HL-60 (cell line): ENCODE results near the gene CREBL2.

Experiments
- CTCF ChIP-seq: IDR thresholded peaks from one replicate; pipeline ENCODE4 v1.5.1; 2011; ENCODE audit warnings: low read length, control low read depth, inconsistent platforms; ENCODE audit not compliant: insufficient read depth
- GABPA ChIP-seq: IDR thresholded peaks from 2 replicates; pipeline ENCODE4 v1.6.1; 2012; ENCODE audit warnings: low read depth
- POLR2AphosphoS5 ChIP-seq: IDR thresholded peaks from 2 replicates; pipeline ENCODE4 v1.6.1; 2012; ENCODE audit warnings: low read depth
- SPI1 ChIP-seq: IDR thresholded peaks from 2 replicates; pipeline ENCODE4 v1.6.1; 2012; ENCODE audit warnings: low read depth, mild to moderate bottlenecking, borderline replicate concordance
- TF ChIP-seq, protein P1 (sequence below): IDR thresholded peaks from 2 replicates; pipeline ENCODE4 v1.6.1; 2012; ENCODE audit warnings: low read depth; ENCODE audit not compliant: insufficient replicate concordance

- TF ChIP-seq POLR2AphosphoS5 (no peak), CTCF (no peak), SPI1 (no peak), GABPA (no peak)
- TF ChIP-seq, protein P1, sequence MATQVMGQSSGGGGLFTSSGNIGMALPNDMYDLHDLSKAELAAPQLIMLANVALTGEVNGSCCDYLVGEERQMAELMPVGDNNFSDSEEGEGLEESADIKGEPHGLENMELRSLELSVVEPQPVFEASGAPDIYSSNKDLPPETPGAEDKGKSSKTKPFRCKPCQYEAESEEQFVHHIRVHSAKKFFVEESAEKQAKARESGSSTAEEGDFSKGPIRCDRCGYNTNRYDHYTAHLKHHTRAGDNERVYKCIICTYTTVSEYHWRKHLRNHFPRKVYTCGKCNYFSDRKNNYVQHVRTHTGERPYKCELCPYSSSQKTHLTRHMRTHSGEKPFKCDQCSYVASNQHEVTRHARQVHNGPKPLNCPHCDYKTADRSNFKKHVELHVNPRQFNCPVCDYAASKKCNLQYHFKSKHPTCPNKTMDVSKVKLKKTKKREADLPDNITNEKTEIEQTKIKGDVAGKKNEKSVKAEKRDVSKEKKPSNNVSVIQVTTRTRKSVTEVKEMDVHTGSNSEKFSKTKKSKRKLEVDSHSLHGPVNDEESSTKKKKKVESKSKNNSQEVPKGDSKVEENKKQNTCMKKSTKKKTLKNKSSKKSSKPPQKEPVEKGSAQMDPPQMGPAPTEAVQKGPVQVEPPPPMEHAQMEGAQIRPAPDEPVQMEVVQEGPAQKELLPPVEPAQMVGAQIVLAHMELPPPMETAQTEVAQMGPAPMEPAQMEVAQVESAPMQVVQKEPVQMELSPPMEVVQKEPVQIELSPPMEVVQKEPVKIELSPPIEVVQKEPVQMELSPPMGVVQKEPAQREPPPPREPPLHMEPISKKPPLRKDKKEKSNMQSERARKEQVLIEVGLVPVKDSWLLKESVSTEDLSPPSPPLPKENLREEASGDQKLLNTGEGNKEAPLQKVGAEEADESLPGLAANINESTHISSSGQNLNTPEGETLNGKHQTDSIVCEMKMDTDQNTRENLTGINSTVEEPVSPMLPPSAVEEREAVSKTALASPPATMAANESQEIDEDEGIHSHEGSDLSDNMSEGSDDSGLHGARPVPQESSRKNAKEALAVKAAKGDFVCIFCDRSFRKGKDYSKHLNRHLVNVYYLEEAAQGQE, result no peak
Measured at GRCh38 chr12:12587878-12588277, 23.8 kb upstream of the CREBL2 start.
